A673 (cell line): ENCODE measurements around the gene TAS2R40. TPM values are rescaled to one million over a fixed set of nuclear protein-coding genes. Genes with fewer than 3 reads are reported as not detected.
"Not testable (repeated sequence)": the region's sequence is repeated elsewhere in the genome, so short reads cannot be mapped to it uniquely, and the experiment has no call there.

Source experiments
- BruUV-seq: library from RNA; stranded (reverse); fragments of 400-500 nt; replicated peaks from 2 replicates; lab custom pipeline; 2021; lab: Mats Ljungman, UMichigan
- CTCF ChIA-PET: fragments of 300-600 bp; sonication (Branson Sonifier 250); formaldehyde crosslinking; loops from one replicate; lab custom pipeline; 2022; ENCODE audit warnings: antibody characterized with exemption; lab: Charles Lee
- POLR2A ChIA-PET: fragments of 300-600 bp; sonication (Branson Sonifier 250); formaldehyde crosslinking; loops from one replicate; lab custom pipeline; 2022; ENCODE audit warnings: antibody characterized with exemption; ENCODE audit not compliant: low non-redundant PET; lab: Charles Lee
- DNase-seq: peaks from one replicate; pipeline ENCODE4 v3.0.0-alpha.2; 2015; ENCODE audit warnings: low spot score
- H3K27ac ChIP-seq: fragments of 200-600 bp; sonication (generic); 2 replicates; pipeline ENCODE4 v1.5.1; 2016; ENCODE audit warnings: mixed run types, low read depth, mild to moderate bottlenecking, mixed read lengths, antibody characterized with exemption, low read length; ENCODE audit not compliant: poor library complexity, severe bottlenecking
- H3K27me3 ChIP-seq: fragments of 200-600 bp; sonication (generic); replicated peaks from 2 replicates; pipeline ENCODE4 v1.6.1; 2017; ENCODE audit warnings: mixed run types, low read depth, mild to moderate bottlenecking, mixed read lengths, antibody characterized with exemption, low read length; ENCODE audit not compliant: insufficient read depth, poor library complexity
- H3K36me3 ChIP-seq: fragments of 200-600 bp; sonication (generic); 2 replicates; pipeline ENCODE4 v1.6.1; 2016; ENCODE audit warnings: mixed run types, mild to moderate bottlenecking, mixed read lengths, antibody characterized with exemption, low read length; ENCODE audit not compliant: insufficient read depth, poor library complexity, severe bottlenecking
- H3K4me1 ChIP-seq: fragments of 200-600 bp; sonication (generic); 2 replicates; pipeline ENCODE4 v1.6.1; 2017; ENCODE audit warnings: mixed run types, mild to moderate bottlenecking, mixed read lengths, antibody characterized with exemption, low read length; ENCODE audit not compliant: insufficient read depth, poor library complexity, severe bottlenecking
- H3K4me3 ChIP-seq: fragments of 200-600 bp; sonication (generic); 2 replicates; pipeline ENCODE4 v1.5.1; 2016; ENCODE audit warnings: low read depth, mixed run types, mild to moderate bottlenecking, mixed read lengths, low read length; ENCODE audit not compliant: poor library complexity, severe bottlenecking
- H3K9me3 ChIP-seq: fragments of 200-600 bp; sonication (generic); 2 replicates; pipeline ENCODE4 v1.6.1; 2016; ENCODE audit warnings: mixed run types, low read depth, mild to moderate bottlenecking, mixed read lengths, antibody characterized with exemption, low read length; ENCODE audit not compliant: poor library complexity, severe bottlenecking
- CTCF ChIP-seq: fragments of 300-800, 200-600 bp; sonication (generic); conservative IDR thresholded peaks from 2 replicates; pipeline ENCODE4 v1.5.1; 2017; ENCODE audit warnings: low read depth, mild to moderate bottlenecking, antibody characterized with exemption, low read length, moderate library complexity, mixed read lengths
- EZH2 ChIP-seq: fragments of 200-600 bp; sonication (generic); IDR thresholded peaks from 2 replicates; pipeline ENCODE4 v1.6.1; 2017; ENCODE audit warnings: borderline replicate concordance, low read depth, mild to moderate bottlenecking, mixed read lengths, antibody characterized with exemption, low read length; ENCODE audit not compliant: poor library complexity, severe bottlenecking
- intact Hi-C: fragments of 100-400 bp; cut with micrococcal nuclease; formaldehyde crosslinking; loops from one replicate; pipeline ENCODE4 v1.10.0; 2022; ENCODE audit not compliant: unreplicated experiment
- total RNA-seq: library from RNA; stranded (reverse); gene quantifications from 2 replicates; pipeline ENCODE4 v1.2.3, GENCODE V29; 2021

TAS2R40 gene
- total RNA-seq, 1 experiment from 2014 or later = not detected

DNA sequence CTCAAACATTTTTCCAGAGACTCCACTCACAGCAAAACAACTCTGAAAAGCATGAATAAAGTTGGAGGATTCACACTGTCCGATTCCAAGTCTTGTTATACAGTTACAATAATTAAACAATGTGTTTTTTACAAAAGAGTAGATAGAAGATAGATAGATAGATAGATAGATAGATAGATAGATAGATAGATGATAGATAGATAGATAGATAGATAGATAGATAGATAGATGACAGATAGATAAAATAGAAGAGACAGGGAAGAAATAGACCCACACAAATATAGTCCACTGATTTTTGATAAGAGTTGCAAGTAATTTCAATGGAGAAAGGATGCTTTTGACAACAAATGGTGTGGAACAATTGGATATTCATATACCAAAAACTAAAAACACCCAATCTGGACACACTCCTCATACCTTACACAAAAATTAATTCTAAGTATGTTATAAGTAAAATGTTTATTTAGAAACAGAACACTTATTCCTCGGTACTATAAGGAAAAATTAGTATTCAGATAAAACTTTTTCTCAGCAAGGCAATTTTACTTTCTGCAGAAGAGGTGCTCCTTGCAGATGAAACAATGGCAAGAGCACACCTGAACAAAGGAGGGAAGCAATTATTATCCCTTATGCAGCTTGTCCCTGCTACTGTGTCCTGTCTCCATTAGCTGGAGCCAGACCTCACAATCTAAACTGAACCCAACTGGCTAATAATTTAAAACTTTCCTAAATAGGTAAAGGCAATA lies 44.3 kb upstream of the TAS2R40 start:
- Histone ChIP-seq H3K9me3 (no peaks in the 10 kb centered on the region), H3K36me3 (no peaks in the 10 kb centered on the region), H3K27me3 (peaks cover 4% of the 10 kb centered on the region), H3K4me1 (no peaks in the 10 kb centered on the region), H3K27ac (no peak overlapping the region), H3K4me3 (no peak overlapping the region)
- ChIA-PET POLR2A (no interaction called here), CTCF (no interaction called here)
- intact Hi-C loops = no loop called here
- DNase-seq = no peak
- TF ChIP-seq CTCF (no peak), EZH2 (no peak)
- BruUV-seq = no TSS peak

GRCh38 chr7:143180771-143181170 lies 41.1 kb upstream of the TAS2R40 start:
- H3K27ac ChIP-seq, intact Hi-C loops, POLR2A ChIA-PET, H3K4me3 ChIP-seq, DNase-seq, H3K4me1 ChIP-seq, BruUV-seq, CTCF ChIA-PET, H3K36me3 ChIP-seq, H3K9me3 ChIP-seq: not testable (repeated sequence)
- peaks cover 14% of the 10 kb centered on the region for H3K27me3 ChIP-seq

GRCh38 chr7:143181349-143181748 lies 40.5 kb upstream of the TAS2R40 start:
- Histone ChIP-seq H3K4me3 (no peak overlapping the region), H3K4me1 (no peaks in the 10 kb centered on the region), H3K36me3 (no peaks in the 10 kb centered on the region), H3K9me3 (no peaks in the 10 kb centered on the region), H3K27ac (no peak overlapping the region), H3K27me3 (peaks cover 19% of the 10 kb centered on the region)
- ChIA-PET CTCF (no interaction called here), POLR2A (no interaction called here)
- intact Hi-C loops = no loop called here
- no peak for TF ChIP-seq CTCF
- no peak for TF ChIP-seq EZH2
- DNase-seq = no peak
- BruUV-seq = no TSS peak

DNA sequence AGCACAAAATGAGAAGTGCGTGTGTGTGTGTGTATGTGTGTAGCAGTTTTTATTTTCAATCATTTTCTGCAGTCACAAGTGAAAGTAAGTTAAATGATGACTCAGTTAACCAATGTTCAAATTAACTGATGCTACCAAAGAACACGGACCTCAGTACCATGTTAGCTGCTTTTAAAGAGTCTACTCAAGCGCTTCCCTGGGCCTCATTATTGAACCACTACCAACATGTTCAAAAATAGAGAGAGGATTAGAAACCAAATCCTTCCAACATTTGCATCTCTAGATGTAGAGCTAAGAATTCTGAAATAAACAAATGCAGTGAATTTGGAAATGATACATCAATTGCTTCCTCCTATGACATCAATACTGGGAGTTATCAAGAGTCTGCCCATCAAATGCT lies 38.8 kb upstream of the TAS2R40 start, which contains the start of gene TAS2R39:
Gene TAS2R39 (plus strand): TSS at position 396 of the 400 bp plus-strand sequence. CDS start 0 bp downstream, at position 396.
- no peak for DNase-seq
- Histone ChIP-seq H3K9me3 (no peaks in the 10 kb centered on the region), H3K4me3 (no peak within 1 kb of the TSS), H3K27ac (no peak within 1 kb of the TSS), H3K36me3 (no peaks in the 10 kb centered on the region), H3K27me3 (peaks cover 22% of the 10 kb centered on the region), H3K4me1 (no peaks in the 10 kb centered on the region)
- intact Hi-C loops = no loop called here
- POLR2A ChIA-PET = no interaction called here
- TF ChIP-seq EZH2 = no peak
- no peak for TF ChIP-seq CTCF
- CTCF ChIA-PET = no interaction called here
- BruUV-seq = no TSS peak
